Measurements from ENCODE around the gene IFT27. TPM values are rescaled to one million over a fixed set of nuclear protein-coding genes. Genes with fewer than 3 reads are reported as not detected.

The IFT27 gene
- total and polyA plus RNA-seq, 2 of the 4 experiments (the other 2 are of a cell fraction): 14.5 to 26.9 TPM

- ATAC-seq (ENCODE audit: low read depth): no peak
These were observed 19.7 kb upstream of the IFT27 start for GRCh38 chr22:36795633-36796032.

More at GRCh38 chr22:36795633-36796032, 19.7 kb upstream of the IFT27 start:
- no peak for DNase-seq
- POLR2A ChIA-PET (ENCODE audit: unreplicated experiment): no interaction called here
- Histone ChIP-seq H3K56ac (ENCODE audit: extremely low read depth, insufficient read depth, low read length) (no peak overlapping the region), H3K27ac (ENCODE audit: insufficient read depth, low read length) (no peak overlapping the region), H3K4me2 (ENCODE audit: low read depth, low read length) (no peak overlapping the region), H4K8ac (ENCODE audit: low read depth in 2 of 2, low read length in 2 of 2) (no peak overlapping the region), H3K27me3 (ENCODE audit: control insufficient read depth, insufficient read depth, low read length) (peaks cover 60% of the 10 kb centered on the region), H4K5ac (ENCODE audit: low read depth, low read length) (no peak overlapping the region), H2BK120ac (ENCODE audit: low read depth, low read length) (no peak overlapping the region), H3K9me3 (ENCODE audit: control insufficient read depth, insufficient read depth, low read length) (no peaks in the 10 kb centered on the region), H3K4me1 (ENCODE audit: control insufficient read depth, insufficient read depth, low read length) (no peaks in the 10 kb centered on the region), H3K23ac (ENCODE audit: low read depth, low read length) (no peak overlapping the region), H3K4ac (ENCODE audit: low read depth, low read length) (no peak overlapping the region), H2BK15ac (ENCODE audit: low read depth, low read length) (no peak overlapping the region), H3K18ac (ENCODE audit: low read depth, low read length) (no peak overlapping the region), H3K9ac (ENCODE audit: low read depth, low read length) (no peak overlapping the region), H2AK9ac (replicated peaks; ENCODE audit: low read depth, low read length, poor library complexity) (no peak overlapping the region), H3K36me3 (ENCODE audit: control insufficient read depth, insufficient read depth, low read length) (no peaks in the 10 kb centered on the region), H4K91ac (ENCODE audit: insufficient read depth, low read depth, low read length) (no peak overlapping the region), H3K4me3 (ENCODE audit: insufficient read depth, low read depth, low read length) (no peak overlapping the region), H3K14ac (replicated peaks; ENCODE audit: low read depth, low read length) (no peak overlapping the region), H2BK20ac (ENCODE audit: low read depth, low read length) (no peak overlapping the region), H2AK5ac (ENCODE audit: low read depth, low read length) (no peak overlapping the region), H3K9me1 (ENCODE audit: insufficient read depth, low read length) (no peaks in the 10 kb centered on the region), H4K20me1 (ENCODE audit: insufficient read depth, low read length) (no peaks in the 10 kb centered on the region), H2AFZ (replicated peaks; ENCODE audit: low read length, poor library complexity) (no peak overlapping the region), H3K79me1 (ENCODE audit: low read depth in 1 of 2, low read length in 2 of 2) (no peaks in the 10 kb centered on the region), H2BK5ac (ENCODE audit: low read depth, low read length, poor library complexity, severe bottlenecking) (no peak overlapping the region)
- dilution Hi-C loops (cut with HindIII; ENCODE audit: low sequenced_read_pairs, unreplicated experiment) (no loop called here), intact Hi-C loops (cut with micrococcal nuclease) (no loop called here), in situ Hi-C loops (cut with MboI; ENCODE audit: low sequenced_read_pairs) (no loop called here)
- no TSS peak for BruUV-seq (replicated peaks)
- TF ChIP-seq CEBPB (IDR thresholded peaks at IDR 0.05; ENCODE audit: low read depth, low read length) (no peak), MXI1 (IDR thresholded peaks at IDR 0.05; ENCODE audit: borderline replicate concordance, low read depth, low read length) (no peak), ELK1 (IDR thresholded peaks at IDR 0.05; ENCODE audit: borderline replicate concordance, low read depth, low read length) (no peak), SMC3 (IDR thresholded peaks at IDR 0.05; ENCODE audit: low read depth, low read length) (no peak), RCOR1 (IDR thresholded peaks at IDR 0.05; ENCODE audit: insufficient replicate concordance, low read length) (no peak), RFX5 (IDR thresholded peaks at IDR 0.05; ENCODE audit: low read depth, low read length) (no peak), POLR2A (IDR thresholded peaks at IDR 0.05; ENCODE audit: low read depth, low read length) (no peak), CTCF (conservative IDR thresholded peaks at IDR 0.05; ENCODE audit: low read depth, low read length) (no peak), USF2 (IDR thresholded peaks at IDR 0.05; ENCODE audit: low read depth, low read length) (no peak), BHLHE40 (IDR thresholded peaks at IDR 0.05; ENCODE audit: low read depth, low read length) (no peak), CHD1 (IDR thresholded peaks at IDR 0.05; ENCODE audit: low read depth, low read length) (no peak), NFE2L2 (IDR thresholded peaks at IDR 0.05; ENCODE audit: low read depth, low read length) (no peak), MAZ (IDR thresholded peaks at IDR 0.05; ENCODE audit: borderline replicate concordance, low read depth, low read length) (no peak), MAFK (IDR thresholded peaks at IDR 0.05; ENCODE audit: low read depth, low read length) (no peak), FOS (IDR thresholded peaks at IDR 0.05; ENCODE audit: low read depth, low read length) (no peak), RAD21 (IDR thresholded peaks at IDR 0.05; ENCODE audit: low read length) (no peak)
- CTCF ChIA-PET: interaction anchor here (1.6 kb wide), 1 partner anchor 19 kb away, joined by 3 read pairs; the partner anchor contains the start of gene IFT27
- no CpG with 5 or more reads among the region's 7 CpGs for WGBS, 2 experiments (ENCODE audit: extremely low coverage in 2 of 2, insufficient read length in 1 of 2)

All from IMR-90 (cell line).